ENCODE results near the gene IFNAR1.

IFNAR1 gene

DNA sequence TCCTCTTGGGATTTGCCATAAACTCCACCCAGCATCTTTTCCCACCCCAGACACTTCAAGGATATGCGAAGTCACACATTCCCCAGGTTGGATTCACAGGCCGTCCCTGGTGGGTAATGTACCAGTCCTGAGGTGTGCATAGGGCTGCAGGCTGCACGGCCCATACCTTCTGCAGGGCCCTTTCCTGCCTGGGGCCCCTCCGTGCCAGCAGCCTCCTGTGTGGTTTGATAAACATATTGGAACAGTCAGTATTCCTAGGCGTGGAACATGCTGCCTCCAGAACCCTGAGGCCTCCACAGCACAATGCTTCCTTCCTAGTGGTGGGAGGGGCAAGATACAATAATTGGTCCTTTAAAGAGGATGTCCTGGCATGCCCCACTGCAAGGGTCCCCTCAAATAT is 32.0 kb upstream of the IFNAR1 start:
- Histone ChIP-seq H3K9me3 (no peaks in the 10 kb centered on the region), H3K4me1 (ENCODE audit: control insufficient read depth in 1 of 2, insufficient read depth in 1 of 2, low read depth in 1 of 2, low read length in 1 of 2) (no peaks in the 10 kb centered on the region), H3K27me3 (no peaks in the 10 kb centered on the region), H3K4me3 (ENCODE audit: low read depth in 1 of 2, low read length in 1 of 2) (no peak overlapping the region), H3K36me3 (peaks cover 91% of the 10 kb centered on the region), H3K27ac (no peak overlapping the region)
- TF ChIP-seq CTCF (IDR thresholded peaks at IDR 0.05), result no peak

DNA sequence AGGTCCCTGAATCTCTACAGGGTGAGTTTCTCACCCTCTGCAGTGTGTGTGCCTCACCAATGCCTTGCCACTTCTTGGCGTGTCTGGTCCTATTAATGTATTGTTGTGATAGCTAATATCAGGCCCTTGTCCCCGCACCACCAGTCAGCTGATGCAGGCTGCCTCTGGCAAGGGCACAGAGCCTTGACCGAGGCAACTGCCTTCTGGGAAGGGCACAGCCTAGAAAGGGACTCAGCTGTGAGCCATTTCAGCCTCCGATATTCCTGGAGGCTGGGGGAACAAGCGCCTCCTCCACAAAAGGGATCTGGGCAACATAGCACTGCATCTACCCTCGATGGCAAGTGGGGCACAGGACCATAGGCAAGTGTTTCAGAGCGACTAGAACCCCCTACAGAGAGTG is 31.6 kb upstream of the IFNAR1 start:
- peaks cover 0 to 1% of the 10 kb centered on the region in 2 experiments for H3K4me1 ChIP-seq (ENCODE audit: control insufficient read depth in 1 of 2, insufficient read depth in 1 of 2, low read depth in 1 of 2, low read length in 1 of 2)
- no peaks in the 10 kb centered on the region for H3K27me3 ChIP-seq
- H3K4me3 ChIP-seq (ENCODE audit: low read depth in 1 of 2, low read length in 1 of 2), result no peak overlapping the region
- TF ChIP-seq CTCF (IDR thresholded peaks at IDR 0.05), result no peak
- no peak overlapping the region for H3K27ac ChIP-seq
- H3K36me3 ChIP-seq, result peaks cover 91% of the 10 kb centered on the region
- no peaks in the 10 kb centered on the region for H3K9me3 ChIP-seq

GRCh38 chr21:33293811-33294216 is 31.0 kb upstream of the IFNAR1 start:
- Histone ChIP-seq H3K9me3 (no peaks in the 10 kb centered on the region), H3K36me3 (peaks cover 86% of the 10 kb centered on the region), H3K4me3 (ENCODE audit: low read depth in 1 of 2, low read length in 1 of 2) (no peak overlapping the region), H3K4me1 (ENCODE audit: control insufficient read depth in 1 of 2, insufficient read depth in 1 of 2, low read depth in 1 of 2, low read length in 1 of 2) (peaks cover 4 to 8% of the 10 kb centered on the region in 2 experiments), H3K27ac (no peak overlapping the region), H3K27me3 (no peaks in the 10 kb centered on the region)
- no peak for TF ChIP-seq CTCF (IDR thresholded peaks at IDR 0.05)

DNA sequence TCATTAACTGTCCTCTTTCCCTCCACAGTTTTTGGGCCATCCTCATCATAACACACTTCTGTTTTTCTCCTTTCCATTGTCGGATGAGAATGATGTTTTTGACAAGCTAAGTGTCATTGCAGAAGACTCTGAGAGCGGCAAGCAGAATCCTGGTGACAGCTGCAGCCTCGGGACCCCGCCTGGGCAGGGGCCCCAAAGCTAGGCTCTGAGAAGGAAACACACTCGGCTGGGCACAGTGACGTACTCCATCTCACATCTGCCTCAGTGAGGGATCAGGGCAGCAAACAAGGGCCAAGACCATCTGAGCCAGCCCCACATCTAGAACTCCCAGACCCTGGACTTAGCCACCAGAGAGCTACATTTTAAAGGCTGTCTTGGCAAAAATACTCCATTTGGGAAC is 28.6 kb upstream of the IFNAR1 start:
- TF ChIP-seq CTCF (IDR thresholded peaks at IDR 0.05), result no peak
- Histone ChIP-seq H3K27ac (no peak overlapping the region), H3K4me1 (ENCODE audit: control insufficient read depth in 1 of 2, insufficient read depth in 1 of 2, low read depth in 1 of 2, low read length in 1 of 2) (peaks cover 27 to 31% of the 10 kb centered on the region in 2 experiments), H3K9me3 (no peaks in the 10 kb centered on the region), H3K27me3 (no peaks in the 10 kb centered on the region), H3K4me3 (ENCODE audit: low read depth in 1 of 2, low read length in 1 of 2) (no peak overlapping the region), H3K36me3 (peaks cover 62% of the 10 kb centered on the region)

- peak overlapping the region; percentile 99 for H3K27ac ChIP-seq
Observed at GRCh38 chr21:33299181-33299752, 25.5 kb upstream of the IFNAR1 start.

More at GRCh38 chr21:33299181-33299752, 25.5 kb upstream of the IFNAR1 start:
- Histone ChIP-seq H3K4me1 (ENCODE audit: control insufficient read depth in 1 of 2, insufficient read depth in 1 of 2, low read depth in 1 of 2, low read length in 1 of 2) (peaks cover 58 to 61% of the 10 kb centered on the region in 2 experiments), H3K4me3 (ENCODE audit: low read depth in 1 of 2, low read length in 1 of 2) (peak overlapping the region; percentile 21 to 44), H3K36me3 (peaks cover 31% of the 10 kb centered on the region), H3K27me3 (no peaks in the 10 kb centered on the region), H3K9me3 (no peaks in the 10 kb centered on the region)
- TF ChIP-seq CTCF (IDR thresholded peaks at IDR 0.05), result peak; percentile 76

All from neutrophil (primary cell).